ENCODE results near the gene TTC1. TPM values are rescaled to one million over a fixed set of nuclear protein-coding genes. Genes with fewer than 3 reads are reported as not detected.

The TTC1 gene
- total and polyA plus RNA-seq, 9 of the 15 experiments (the other 6 are each of a cell fraction or from before 2014, with no cell fraction given), result 51.9 to 173 (median 87.7) TPM

DNA sequence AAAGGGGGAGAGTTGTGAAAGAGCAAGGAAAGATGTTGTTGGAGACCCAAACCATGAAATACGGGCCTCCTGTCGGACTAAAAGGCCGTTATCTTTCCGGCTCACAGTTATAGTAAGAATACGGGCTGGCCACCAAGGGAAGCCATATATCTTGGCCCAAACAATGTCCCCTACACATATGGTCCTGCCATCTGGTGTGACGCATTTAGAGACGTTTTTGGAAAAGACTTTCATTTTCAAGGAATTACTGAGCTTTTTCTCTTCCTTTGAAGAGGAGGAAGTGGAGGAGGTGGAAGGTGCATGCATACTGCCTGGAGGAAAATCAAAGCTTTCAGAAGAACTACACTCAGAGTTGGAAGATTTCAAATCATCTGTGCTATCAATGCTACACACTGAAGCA lies 83.6 kb downstream of the TTC1 start:
- Histone ChIP-seq H3K4me1 (replicated peaks in 1 of 2; ENCODE audit: control insufficient read depth in 2 of 2, insufficient read depth in 2 of 2, low read length in 2 of 2) (no peaks in the 10 kb centered on the region), H3K79me2 (ENCODE audit: control insufficient read depth, insufficient read depth, low read length) (no peaks in the 10 kb centered on the region), H3K9me1 (ENCODE audit: control insufficient read depth, insufficient read depth, low read length) (no peaks in the 10 kb centered on the region), H4K20me1 (replicated peaks; ENCODE audit: control insufficient read depth, insufficient read depth, low read length) (no peaks in the 10 kb centered on the region), H3K27me3 (ENCODE audit: control insufficient read depth in 2 of 2, insufficient read depth in 2 of 2, low read length in 2 of 2) (no peaks in the 10 kb centered on the region), H3K4me2 (ENCODE audit: insufficient read depth, low read length) (no peak overlapping the region), H3K4me3 (no peak overlapping the region), H3K9ac (ENCODE audit: insufficient read depth in 1 of 2, low read depth in 2 of 2, low read length in 2 of 2) (no peak overlapping the region), H3K27ac (ENCODE audit: extremely low read depth, low read depth, low read length) (no peak overlapping the region), H3K36me3 (ENCODE audit: control insufficient read depth, insufficient read depth, low read length) (peaks cover 26% of the 10 kb centered on the region; the same call in 2 of the 3 replicates), H2AFZ (ENCODE audit: low read depth, low read length) (no peak overlapping the region), H3K9me3 (replicated peaks; ENCODE audit: control insufficient read depth, insufficient read depth, low read depth, low read length) (no peaks in the 10 kb centered on the region)
- DNase-seq (ENCODE audit: extremely low read depth in 1 of 4, low spot score in 3 of 4) (no peak), FAIRE-seq (no peak), ATAC-seq (no peak)
- in situ Hi-C loops (cut with MboI) (no loop called here), intact Hi-C loops (cut with micrococcal nuclease) (no loop called here)
- BruUV-seq (replicated peaks), result no TSS peak
- TF ChIP-seq KDM2B (CRISPR knock-in tag; IDR thresholded peaks at IDR 0.05) (no peak), POLR2A (conservative IDR thresholded peaks at IDR 0.05) (no peak), HNRNPL (IDR thresholded peaks at IDR 0.05; ENCODE audit: low read depth, low read length) (no peak), ZNF586 (CRISPR knock-in tag; conservative IDR thresholded peaks at IDR 0.05) (no peak), KDM4B (IDR thresholded peaks at IDR 0.05; ENCODE audit: borderline replicate concordance in 2 of 2, low read depth in 1 of 2) (no peak), COPS2 (conservative IDR thresholded peaks at IDR 0.05) (no peak), GTF2A2 (tag; IDR thresholded peaks at IDR 0.05) (no peak), ZNF146 (CRISPR knock-in tag; IDR thresholded peaks at IDR 0.05; ENCODE audit: unreplicated experiment) (no peak), CBX2 (IDR thresholded peaks at IDR 0.05; ENCODE audit: insufficient read depth, low read length, poor library complexity, severe bottlenecking) (no peak), U2AF1 (optimal IDR thresholded peaks at IDR 0.05; ENCODE audit: low read depth, low read length) (no peak), ZNF263 (CRISPR knock-in tag; IDR thresholded peaks at IDR 0.05; ENCODE audit: borderline replicate concordance) (no peak), SMARCE1 (IDR thresholded peaks at IDR 0.05) (no peak), ZNF764 (CRISPR knock-in tag; IDR thresholded peaks at IDR 0.05; ENCODE audit: low read depth) (no peak)
- TF ChIP-seq, protein P1, sequence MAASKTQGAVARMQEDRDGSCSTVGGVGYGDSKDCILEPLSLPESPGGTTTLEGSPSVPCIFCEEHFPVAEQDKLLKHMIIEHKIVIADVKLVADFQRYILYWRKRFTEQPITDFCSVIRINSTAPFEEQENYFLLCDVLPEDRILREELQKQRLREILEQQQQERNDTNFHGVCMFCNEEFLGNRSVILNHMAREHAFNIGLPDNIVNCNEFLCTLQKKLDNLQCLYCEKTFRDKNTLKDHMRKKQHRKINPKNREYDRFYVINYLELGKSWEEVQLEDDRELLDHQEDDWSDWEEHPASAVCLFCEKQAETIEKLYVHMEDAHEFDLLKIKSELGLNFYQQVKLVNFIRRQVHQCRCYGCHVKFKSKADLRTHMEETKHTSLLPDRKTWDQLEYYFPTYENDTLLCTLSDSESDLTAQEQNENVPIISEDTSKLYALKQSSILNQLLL (CRISPR knock-in tag; IDR thresholded peaks at IDR 0.05; ENCODE audit: borderline replicate concordance), result no peak
- TF ChIP-seq, protein P2, sequence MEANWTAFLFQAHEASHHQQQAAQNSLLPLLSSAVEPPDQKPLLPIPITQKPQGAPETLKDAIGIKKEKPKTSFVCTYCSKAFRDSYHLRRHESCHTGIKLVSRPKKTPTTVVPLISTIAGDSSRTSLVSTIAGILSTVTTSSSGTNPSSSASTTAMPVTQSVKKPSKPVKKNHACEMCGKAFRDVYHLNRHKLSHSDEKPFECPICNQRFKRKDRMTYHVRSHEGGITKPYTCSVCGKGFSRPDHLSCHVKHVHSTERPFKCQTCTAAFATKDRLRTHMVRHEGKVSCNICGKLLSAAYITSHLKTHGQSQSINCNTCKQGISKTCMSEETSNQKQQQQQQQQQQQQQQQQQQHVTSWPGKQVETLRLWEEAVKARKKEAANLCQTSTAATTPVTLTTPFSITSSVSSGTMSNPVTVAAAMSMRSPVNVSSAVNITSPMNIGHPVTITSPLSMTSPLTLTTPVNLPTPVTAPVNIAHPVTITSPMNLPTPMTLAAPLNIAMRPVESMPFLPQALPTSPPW (CRISPR knock-in tag; IDR thresholded peaks at IDR 0.05), result no peak
- TF ChIP-seq, protein P3, sequence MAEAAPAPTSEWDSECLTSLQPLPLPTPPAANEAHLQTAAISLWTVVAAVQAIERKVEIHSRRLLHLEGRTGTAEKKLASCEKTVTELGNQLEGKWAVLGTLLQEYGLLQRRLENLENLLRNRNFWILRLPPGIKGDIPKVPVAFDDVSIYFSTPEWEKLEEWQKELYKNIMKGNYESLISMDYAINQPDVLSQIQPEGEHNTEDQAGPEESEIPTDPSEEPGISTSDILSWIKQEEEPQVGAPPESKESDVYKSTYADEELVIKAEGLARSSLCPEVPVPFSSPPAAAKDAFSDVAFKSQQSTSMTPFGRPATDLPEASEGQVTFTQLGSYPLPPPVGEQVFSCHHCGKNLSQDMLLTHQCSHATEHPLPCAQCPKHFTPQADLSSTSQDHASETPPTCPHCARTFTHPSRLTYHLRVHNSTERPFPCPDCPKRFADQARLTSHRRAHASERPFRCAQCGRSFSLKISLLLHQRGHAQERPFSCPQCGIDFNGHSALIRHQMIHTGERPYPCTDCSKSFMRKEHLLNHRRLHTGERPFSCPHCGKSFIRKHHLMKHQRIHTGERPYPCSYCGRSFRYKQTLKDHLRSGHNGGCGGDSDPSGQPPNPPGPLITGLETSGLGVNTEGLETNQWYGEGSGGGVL (CRISPR knock-in tag; IDR thresholded peaks at IDR 0.05), result no peak
- CTCF ChIA-PET (ENCODE audit: low intra/inter-chr PET ratio), result no interaction called here
- WGBS (ENCODE audit: insufficient coverage, low coverage, missing lambda C conversion rate), result 88% methylated on average over 7 of the region's 7 CpGs
- POLR2A ChIA-PET, result interaction anchor here (1.4 kb wide), 1 partner anchor 14 kb away, joined by 3 read pairs; no protein-coding TSS in a partner anchor

All from K562 (cell line).